ENCODE results near the gene PTPRD. TPM values are rescaled to one million over a fixed set of nuclear protein-coding genes. Genes with fewer than 3 reads are reported as not detected.

The PTPRD gene
- total RNA-seq, 1 experiment from 2014 or later, result 70.1 TPM

DNA sequence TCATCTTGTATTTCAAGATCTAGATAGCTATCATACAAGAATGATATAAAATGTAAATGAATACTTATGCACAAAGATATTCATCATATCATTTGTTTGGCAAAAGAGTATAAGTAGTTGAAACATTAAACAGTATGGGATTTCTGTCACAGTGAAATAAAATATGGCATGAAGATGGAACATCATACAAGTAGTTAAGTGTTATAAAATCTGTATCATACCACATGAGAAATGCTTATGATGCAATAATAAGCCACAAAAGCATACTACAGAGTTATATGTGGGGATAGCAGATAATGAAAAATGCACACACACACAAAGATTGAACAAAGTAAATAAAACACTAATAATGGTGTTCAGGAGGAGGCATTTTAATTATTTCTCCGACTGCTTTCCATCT lies 1975.2 kb downstream of the PTPRD start:
- no peaks in the 10 kb centered on the region for H3K4me1 Mint-ChIP-seq (ENCODE audit: low read depth, unreplicated experiment)
- H3K4me3 Mint-ChIP-seq (ENCODE audit: unreplicated experiment), result no peak overlapping the region
- CTCF ChIA-PET, result no interaction called here
- Histone ChIP-seq H3K9me3 (no peaks in the 10 kb centered on the region), H3K27me3 (replicated peaks; ENCODE audit: control insufficient read depth, insufficient read depth, low read length) (no peaks in the 10 kb centered on the region), H3K4me1 (no peaks in the 10 kb centered on the region), H3K4me3 (ENCODE audit: low read depth, low read length) (no peak overlapping the region), H3K36me3 (ENCODE audit: control insufficient read depth, insufficient read depth, low read length) (no peaks in the 10 kb centered on the region)
- no peak overlapping the region for H3K27ac Mint-ChIP-seq (ENCODE audit: unreplicated experiment)
- DNase-seq, result no peak
- intact Hi-C loops (cut with micrococcal nuclease; ENCODE audit: unreplicated experiment), result no loop called here
- H3K9me3 Mint-ChIP-seq (ENCODE audit: unreplicated experiment), result no peaks in the 10 kb centered on the region
- no peaks in the 10 kb centered on the region for H3K36me3 Mint-ChIP-seq (ENCODE audit: insufficient read depth, unreplicated experiment)
- no peaks in the 10 kb centered on the region for H3K27me3 Mint-ChIP-seq (ENCODE audit: insufficient read depth, unreplicated experiment)
- POLR2A ChIA-PET, result no interaction called here
- TF ChIP-seq, protein P1, sequence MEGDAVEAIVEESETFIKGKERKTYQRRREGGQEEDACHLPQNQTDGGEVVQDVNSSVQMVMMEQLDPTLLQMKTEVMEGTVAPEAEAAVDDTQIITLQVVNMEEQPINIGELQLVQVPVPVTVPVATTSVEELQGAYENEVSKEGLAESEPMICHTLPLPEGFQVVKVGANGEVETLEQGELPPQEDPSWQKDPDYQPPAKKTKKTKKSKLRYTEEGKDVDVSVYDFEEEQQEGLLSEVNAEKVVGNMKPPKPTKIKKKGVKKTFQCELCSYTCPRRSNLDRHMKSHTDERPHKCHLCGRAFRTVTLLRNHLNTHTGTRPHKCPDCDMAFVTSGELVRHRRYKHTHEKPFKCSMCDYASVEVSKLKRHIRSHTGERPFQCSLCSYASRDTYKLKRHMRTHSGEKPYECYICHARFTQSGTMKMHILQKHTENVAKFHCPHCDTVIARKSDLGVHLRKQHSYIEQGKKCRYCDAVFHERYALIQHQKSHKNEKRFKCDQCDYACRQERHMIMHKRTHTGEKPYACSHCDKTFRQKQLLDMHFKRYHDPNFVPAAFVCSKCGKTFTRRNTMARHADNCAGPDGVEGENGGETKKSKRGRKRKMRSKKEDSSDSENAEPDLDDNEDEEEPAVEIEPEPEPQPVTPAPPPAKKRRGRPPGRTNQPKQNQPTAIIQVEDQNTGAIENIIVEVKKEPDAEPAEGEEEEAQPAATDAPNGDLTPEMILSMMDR (IDR thresholded peaks at IDR 0.05; ENCODE audit: insufficient read depth in 1 of 2, low read depth in 1 of 2, low read length in 1 of 2, severe bottlenecking in 1 of 2, unreplicated experiment in 1 of 2), result no peak
- BruUV-seq (replicated peaks), result no TSS peak

DNA sequence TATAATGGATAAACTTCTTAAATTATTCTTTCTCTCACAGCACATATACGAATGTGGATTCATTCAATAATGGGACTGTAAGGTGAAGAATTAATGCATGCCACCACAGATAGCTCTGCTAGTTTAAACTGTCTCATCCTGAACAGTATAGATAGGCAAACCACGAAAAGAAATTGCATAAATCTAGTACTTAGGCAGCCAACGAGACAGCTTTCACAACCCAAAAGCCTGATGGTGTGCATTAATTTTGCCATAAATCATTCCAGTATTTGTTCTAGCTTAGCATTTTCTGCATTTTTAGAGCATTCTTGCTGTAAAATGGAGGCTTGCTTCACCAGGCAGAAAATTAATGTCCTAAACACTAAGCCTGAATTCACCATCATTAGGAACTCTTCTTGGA lies 1979.0 kb downstream of the PTPRD start:
- intact Hi-C loops (cut with micrococcal nuclease; ENCODE audit: unreplicated experiment), result no loop called here
- BruUV-seq (replicated peaks), result no TSS peak
- CTCF ChIA-PET, result no interaction called here

DNA sequence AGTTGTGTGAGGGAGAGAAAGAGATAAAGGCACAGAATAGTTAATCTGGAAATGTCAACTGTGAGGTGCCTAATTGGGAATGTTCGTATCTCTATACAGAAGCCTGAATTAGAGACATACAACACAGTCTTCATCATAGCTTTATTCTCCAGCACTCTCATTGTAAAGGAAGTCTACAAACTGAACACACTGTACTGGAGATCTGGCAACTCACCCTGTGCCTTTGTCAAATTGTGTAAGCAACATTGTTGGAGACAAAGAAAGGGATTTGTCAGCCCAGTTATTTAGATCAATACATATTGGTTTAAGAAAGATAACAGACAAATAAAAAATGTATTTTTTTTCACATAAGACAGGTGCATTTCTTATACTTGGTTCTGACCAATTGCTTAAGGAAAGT lies 1980.3 kb downstream of the PTPRD start:
- H3K36me3 Mint-ChIP-seq (ENCODE audit: insufficient read depth, unreplicated experiment), result no peaks in the 10 kb centered on the region
- H3K9me3 Mint-ChIP-seq (ENCODE audit: unreplicated experiment), result no peaks in the 10 kb centered on the region
- no TSS peak for BruUV-seq (replicated peaks)
- no peaks in the 10 kb centered on the region for H3K4me1 Mint-ChIP-seq (ENCODE audit: low read depth, unreplicated experiment)
- Histone ChIP-seq H3K4me3 (ENCODE audit: low read depth, low read length) (no peak overlapping the region), H3K9me3 (no peaks in the 10 kb centered on the region), H3K4me1 (no peaks in the 10 kb centered on the region), H3K27me3 (replicated peaks; ENCODE audit: control insufficient read depth, insufficient read depth, low read length) (no peaks in the 10 kb centered on the region), H3K36me3 (ENCODE audit: control insufficient read depth, insufficient read depth, low read length) (no peaks in the 10 kb centered on the region)
- no peaks in the 10 kb centered on the region for H3K27me3 Mint-ChIP-seq (ENCODE audit: insufficient read depth, unreplicated experiment)
- intact Hi-C loops (cut with micrococcal nuclease; ENCODE audit: unreplicated experiment), result no loop called here
- POLR2A ChIA-PET, result no interaction called here
- H3K27ac Mint-ChIP-seq (ENCODE audit: unreplicated experiment), result no peak overlapping the region
- no peak for DNase-seq
- CTCF ChIA-PET, result no interaction called here
- TF ChIP-seq, protein P1 (IDR thresholded peaks at IDR 0.05; ENCODE audit: insufficient read depth in 1 of 2, low read depth in 1 of 2, low read length in 1 of 2, severe bottlenecking in 1 of 2, unreplicated experiment in 1 of 2), result no peak
- H3K4me3 Mint-ChIP-seq (ENCODE audit: unreplicated experiment), result no peak overlapping the region

More for the DNA sequence above, 1979.0 kb downstream of the PTPRD start:
- Histone ChIP-seq H3K4me3 (ENCODE audit: low read depth, low read length) (no peak overlapping the region), H3K36me3 (ENCODE audit: control insufficient read depth, insufficient read depth, low read length) (no peaks in the 10 kb centered on the region), H3K9me3 (no peaks in the 10 kb centered on the region), H3K27me3 (replicated peaks; ENCODE audit: control insufficient read depth, insufficient read depth, low read length) (no peaks in the 10 kb centered on the region), H3K4me1 (no peaks in the 10 kb centered on the region)
- Mint-ChIP-seq H3K27me3 (ENCODE audit: insufficient read depth, unreplicated experiment) (no peaks in the 10 kb centered on the region), H3K4me3 (ENCODE audit: unreplicated experiment) (no peak overlapping the region), H3K36me3 (ENCODE audit: insufficient read depth, unreplicated experiment) (no peaks in the 10 kb centered on the region), H3K9me3 (ENCODE audit: unreplicated experiment) (no peaks in the 10 kb centered on the region), H3K4me1 (ENCODE audit: low read depth, unreplicated experiment) (no peaks in the 10 kb centered on the region), H3K27ac (ENCODE audit: unreplicated experiment) (no peak overlapping the region)
- no peak for DNase-seq
- POLR2A ChIA-PET, result no interaction called here
- TF ChIP-seq, protein P1 (IDR thresholded peaks at IDR 0.05; ENCODE audit: insufficient read depth in 1 of 2, low read depth in 1 of 2, low read length in 1 of 2, severe bottlenecking in 1 of 2, unreplicated experiment in 1 of 2), result no peak
